Osteoblast (primary cell): ENCODE measurements around the gene ACAP1. TPM values are rescaled to one million over a fixed set of nuclear protein-coding genes. Genes with fewer than 3 reads are reported as not detected.
A peak's percentile ranks its signal among the peaks of the same experiment; 100 is the strongest.

Source experiments
- DNase-seq: peaks from one replicate; pipeline ENCODE4 v3.0.0; 2011; ENCODE audit warnings: low spot score, mixed read lengths; ENCODE audit not compliant: insufficient read length; ENCODE audit errors: missing footprints
- H2AFZ ChIP-seq: 2 replicates; pipeline ENCODE4 v1.6.0; 2011; ENCODE audit warnings: mild to moderate bottlenecking, low read length
- H3K27ac ChIP-seq: 2 replicates; pipeline ENCODE4 v1.5.1; 2011; ENCODE audit warnings: mild to moderate bottlenecking, low read depth, low read length, moderate library complexity
- H3K27me3 ChIP-seq: 2 replicates; pipeline ENCODE4 v1.6.0; 2012; ENCODE audit warnings: mild to moderate bottlenecking, control low read depth, inconsistent platforms, low read length, moderate library complexity; ENCODE audit not compliant: insufficient read depth
- H3K36me3 ChIP-seq: 2 replicates; pipeline ENCODE4 v1.5.1; 2011; ENCODE audit warnings: mild to moderate bottlenecking, low read length, control low read depth, moderate library complexity; ENCODE audit not compliant: insufficient read depth
- H3K4me1 ChIP-seq: 2 replicates; pipeline ENCODE4 v1.5.1; 2011; ENCODE audit warnings: mild to moderate bottlenecking, low read length, control low read depth, moderate library complexity; ENCODE audit not compliant: insufficient read depth
- H3K4me2 ChIP-seq: 2 replicates; pipeline ENCODE4 v1.6.0; 2011; ENCODE audit warnings: mild to moderate bottlenecking, low read length; ENCODE audit not compliant: insufficient read depth
- H3K4me3 ChIP-seq: fragments of 200-600 bp; sonication (generic); 3 replicates; pipeline ENCODE4 v1.5.1; 2012; ENCODE audit warnings: mild to moderate bottlenecking, low read length, inconsistent platforms; ENCODE audit not compliant: insufficient read depth
- H3K79me2 ChIP-seq: 2 replicates; pipeline ENCODE4 v1.6.0; 2012; ENCODE audit warnings: mild to moderate bottlenecking, low read length, control low read depth, inconsistent platforms; ENCODE audit not compliant: insufficient read depth
- H3K9me3 ChIP-seq: 2 replicates; pipeline ENCODE4 v1.5.1; 2011; ENCODE audit warnings: low read depth, low read length, control low read depth
- H4K20me1 ChIP-seq: 2 replicates; pipeline ENCODE4 v1.6.0; 2012; ENCODE audit warnings: mild to moderate bottlenecking, low read length, control low read depth; ENCODE audit not compliant: insufficient read depth
- CTCF ChIP-seq: IDR thresholded peaks from 2 replicates; pipeline ENCODE4 v1.5.1; 2011; ENCODE audit warnings: mild to moderate bottlenecking, low read depth, low read length, moderate library complexity; ENCODE audit errors: extremely low read depth
- total RNA-seq: library from RNA; depleted of rRNA; stranded (reverse); fragments of >200 nt; gene quantifications from 2 replicates; pipeline ENCODE4 v1.2.3, GENCODE V29; 2012

The ACAP1 gene
- total RNA-seq, 1 donor: not detected

- no peak overlapping the region for H3K4me2 ChIP-seq
- no peak overlapping the region for H3K4me3 ChIP-seq
- H3K27ac ChIP-seq: no peak overlapping the region
- peaks cover 15% of the 10 kb centered on the region for H3K79me2 ChIP-seq
- H3K9me3 ChIP-seq: no peaks in the 10 kb centered on the region
- peaks cover 67% of the 10 kb centered on the region for H3K36me3 ChIP-seq
- H3K27me3 ChIP-seq: no peaks in the 10 kb centered on the region
- no peak for TF ChIP-seq CTCF
- DNase-seq: peak; percentile 76
- peaks cover 18% of the 10 kb centered on the region for H3K4me1 ChIP-seq
- peaks cover 14% of the 10 kb centered on the region for H4K20me1 ChIP-seq
- H2AFZ ChIP-seq: no peak overlapping the region
Observed at GRCh38 chr17:7318121-7318860, 18.0 kb upstream of the ACAP1 start.

GRCh38 chr17:7321466-7321865 lies 14.9 kb upstream of the ACAP1 start:
- no peak overlapping the region for H2AFZ ChIP-seq
- peak; percentile 69 for DNase-seq
- no peaks in the 10 kb centered on the region for H3K27me3 ChIP-seq
- no peaks in the 10 kb centered on the region for H3K79me2 ChIP-seq
- no peaks in the 10 kb centered on the region for H4K20me1 ChIP-seq
- H3K4me3 ChIP-seq: no peak overlapping the region
- H3K36me3 ChIP-seq: peaks cover 82% of the 10 kb centered on the region
- H3K4me2 ChIP-seq: no peak overlapping the region
- H3K9me3 ChIP-seq: no peaks in the 10 kb centered on the region
- H3K27ac ChIP-seq: no peak overlapping the region
- no peak for TF ChIP-seq CTCF
- no peaks in the 10 kb centered on the region for H3K4me1 ChIP-seq

GRCh38 chr17:7322520-7323194 lies 13.7 kb upstream of the ACAP1 start:
- H3K9me3 ChIP-seq: no peaks in the 10 kb centered on the region
- H3K36me3 ChIP-seq: peaks cover 76% of the 10 kb centered on the region

More at GRCh38 chr17:7322520-7323194, 13.7 kb upstream of the ACAP1 start:
- Histone ChIP-seq H3K4me2 (no peak overlapping the region), H3K27me3 (no peaks in the 10 kb centered on the region), H3K79me2 (peaks cover 7% of the 10 kb centered on the region), H2AFZ (no peak overlapping the region), H3K4me1 (no peaks in the 10 kb centered on the region), H4K20me1 (no peaks in the 10 kb centered on the region), H3K27ac (no peak overlapping the region), H3K4me3 (no peak overlapping the region)
- peak; percentile 64 for DNase-seq
- TF ChIP-seq CTCF: no peak
